NT2/D1 (cell line): ENCODE data around the gene YOD1.

Experiments used
- SUZ12 ChIP-seq: IDR thresholded peaks from 2 replicates; pipeline ENCODE4 v1.6.1; 2011; ENCODE audit not compliant: insufficient read length, insufficient read depth; ENCODE audit errors: extremely low read depth
- YY1 ChIP-seq: IDR thresholded peaks from 2 replicates; pipeline ENCODE4 v1.6.1; 2011; ENCODE audit not compliant: insufficient read length, insufficient read depth
- ZNF274 ChIP-seq: IDR thresholded peaks from 2 replicates; pipeline ENCODE4 v1.6.1; 2011; ENCODE audit warnings: mild to moderate bottlenecking, low read depth, low read length

DNA sequence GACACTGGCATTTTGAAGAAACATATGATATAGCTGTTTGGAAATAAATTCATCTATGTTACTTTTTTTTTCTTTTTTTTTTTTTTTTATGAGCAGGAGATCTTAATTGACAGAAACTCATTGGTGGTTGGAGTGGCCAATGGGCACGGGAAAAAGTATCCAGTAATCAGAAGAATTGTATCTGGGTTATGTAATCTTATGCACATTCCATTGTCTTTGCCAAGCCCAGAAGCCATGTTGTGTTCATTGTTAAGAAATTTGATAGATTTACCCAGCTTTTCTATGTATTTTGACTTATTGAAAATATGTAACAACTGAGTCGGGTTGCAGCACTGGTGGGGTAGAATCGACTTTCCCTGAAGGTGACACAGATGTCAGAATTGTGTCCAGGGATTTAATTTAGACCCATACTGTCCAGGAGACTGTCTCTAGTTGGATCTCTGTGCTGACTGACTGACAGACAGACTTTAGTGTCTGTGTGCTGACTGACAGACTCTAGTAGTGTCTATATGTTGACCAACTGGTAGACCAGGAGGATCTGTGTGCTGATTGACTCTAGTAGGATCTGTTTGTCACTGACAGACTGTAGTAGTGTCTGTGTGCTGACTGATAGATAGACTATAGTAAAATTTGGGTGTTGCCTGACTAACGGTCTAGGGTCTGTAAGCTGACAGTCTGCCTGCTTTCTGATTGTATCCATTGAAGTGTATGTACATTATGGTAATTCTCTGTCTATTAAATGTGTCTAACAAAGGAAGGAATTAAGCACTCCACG lies 25.4 kb upstream of the YOD1 start:
- TF ChIP-seq YY1 (no peak), SUZ12 (no peak), ZNF274 (no peak)
